Pancreas (tissue), 10 donors: Measurements from ENCODE around the gene GPC3. TPM values are rescaled to one million over a fixed set of nuclear protein-coding genes. Genes with fewer than 3 reads are reported as not detected.

ENCODE experiments used
- ATAC-seq, 4 donors: fragments of 200-7000 bp; cut with Tn5 transposase; one replicate each; pipeline versions ENCODE4 v1.8.0 to v1.9.1; 2020; ENCODE audit warnings: mild to moderate bottlenecking in 4 of 4, moderate library complexity in 4 of 4
- DNase-seq, 6 donors: peaks; one replicate each; pipeline ENCODE4 v3.0.0-alpha.2; 2020
- FAIRE-seq: peaks from 2 replicates; lab custom pipeline; 2012; peaks lifted over from hg19 to GRCh38; lab: Jason Lieb, UNC
- H3K27ac ChIP-seq, 4 donors: fragments of 200-600 bp; sonication (generic); 1 replicate in 3 of 4; 2 replicates in 1 of 4; pipeline versions ENCODE4 v1.5.0 to v1.8.0; 2020
- H3K27me3 ChIP-seq, 4 donors: fragments of 200-600 bp; one replicate each; pipeline ENCODE4 v1.8.0; 2021
- H3K36me3 ChIP-seq, 3 donors: fragments of 200-600 bp; sonication (generic) in 1 of 3; one replicate each; pipeline versions ENCODE4 v1.5.0 to v1.8.0; 2020 to 2021
- H3K4me1 ChIP-seq, 3 donors: fragments of 200-600 bp; one replicate each; pipeline ENCODE4 v1.8.0; 2021
- H3K4me3 ChIP-seq, 4 donors: fragments of 200-600 bp; sonication (generic) in 2 of 4; one replicate each; pipeline versions ENCODE4 v1.5.0 to v1.8.0; 2020 to 2021
- H3K9me3 ChIP-seq, 4 donors: fragments of 200-600 bp; one replicate each; pipeline ENCODE4 v1.8.0; 2021
- CTCF ChIP-seq, 4 donors: fragments of 200-600 bp; sonication (generic) in 3 of 4; IDR thresholded peaks; one replicate each; pipeline versions ENCODE4 v1.5.0 to v1.8.0; 2021; ENCODE audit warnings: antibody characterized with exemption in 4 of 4
- WGBS, 2 donors: extraction: QIAGEN DNeasy Blood & Tissue Kit; methylation state at CpG; one replicate each; pipeline ENCODE4 v1.1.7; 2013; 5-methylcytosine and 5-hydroxymethylcytosine counted together
- intact Hi-C, 3 donors: fragments of 100-400 bp; cut with DNase I; formaldehyde crosslinking; loops; one replicate each; pipeline versions ENCODE4 v1.11.1 to v1.14.2; 2022
- polyA plus RNA-seq, 2 donors: library from polyadenylated mRNA; stranded (reverse); fragments of 200-250 nt; gene quantifications; one replicate each; pipeline ENCODE4 v1.2.3, GENCODE V29; 2013
- total RNA-seq, 6 donors: library from RNA; stranded (reverse); fragmentation: NEBNext Ultra II Directional in 4 of 6; extraction: Animal tissue kit (Norgen Biotek cat#: 25700) in 4 of 6; gene quantifications; one replicate each; pipeline versions ENCODE4 v1.2.1 to v1.2.4, GENCODE V29; 2021 to 2023
- donor health status: healthy with polysubstance abuse.
- donor health status: DM: no; HTN: no; CAD: no; lungs with moderate emphysema.
- donor health status: DM: no; HTN: no; CAD: no.
- donor health status: control.
- donor health status: control.
- donor health status: Bipolar disorder and iron deficiency.
- donor health status: DM: yes; HTN: yes; CAD: no.
- donor health status: DM: no; HTN: no; CAD: no.
- donor health status: DM: no; HTN: no; CAD: no.
- donor health status: DM: yes; HTN: yes; CAD: no.

Gene GPC3
- total and polyA plus RNA-seq, 8 donors, result 0.95 to 18.6 (median 2.7) TPM

GRCh38 chrX:133608406-133608805 is 377.0 kb downstream of the GPC3 start:
- DNase-seq (no peak), FAIRE-seq (no peak), ATAC-seq (peak in 2 of 4 donors; percentile 22 to 42)
- Histone ChIP-seq H3K27ac (peak overlapping the region in 2 of 4 donors; percentile 34 to 54), H3K4me1 (peaks cover 8 to 23% (median 10%) of the 10 kb centered on the region in 3 donors), H3K9me3 (no peaks in the 10 kb centered on the region), H3K4me3 (no peak overlapping the region), H3K27me3 (peaks cover 0 to 2% (median 0%) of the 10 kb centered on the region in 4 donors), H3K36me3 (no peaks in the 10 kb centered on the region)
- no peak for TF ChIP-seq CTCF (IDR thresholded peaks at IDR 0.05)
- WGBS, 2 donors, result 64 to 82% methylated on average over 2 of the region's 2 CpGs
- intact Hi-C loops, result no loop called here

- H3K4me1 ChIP-seq, result peaks cover 8 to 23% (median 10%) of the 10 kb centered on the region in 3 donors
- H3K4me3 ChIP-seq, result no peak overlapping the region
- H3K27me3 ChIP-seq, result no peaks in the 10 kb centered on the region
- FAIRE-seq, result no peak
- H3K9me3 ChIP-seq, result no peaks in the 10 kb centered on the region
- TF ChIP-seq CTCF (IDR thresholded peaks at IDR 0.05), result no peak
- peak overlapping the region in 2 of 4 donors; percentile 34 to 54 for H3K27ac ChIP-seq
- intact Hi-C loops, result no loop called here
- H3K36me3 ChIP-seq, result no peaks in the 10 kb centered on the region
- DNase-seq, result peak in 4 of 6 donors; percentile 17 to 43 (median 32)
- ATAC-seq, result peak; percentile 62 to 82 (median 78)
- WGBS, 2 donors, result 30 to 33% methylated on average over 5 of the region's 5 CpGs
Measured at GRCh38 chrX:133607419-133608348, 377.7 kb downstream of the GPC3 start.

- intact Hi-C loops, result no loop called here
- no peak for ATAC-seq
- peak overlapping the region in 2 of 4 donors; percentile 34 to 54 for H3K27ac ChIP-seq
- DNase-seq, result no peak
- no peak for FAIRE-seq
- H3K9me3 ChIP-seq, result no peaks in the 10 kb centered on the region
- H3K27me3 ChIP-seq, result no peaks in the 10 kb centered on the region
- H3K4me1 ChIP-seq, result peaks cover 8 to 23% (median 10%) of the 10 kb centered on the region in 3 donors
- no peak overlapping the region for H3K4me3 ChIP-seq
- 54 to 78% methylated on average over 1 of the region's 1 CpG for WGBS, 2 donors
- no peak for TF ChIP-seq CTCF (IDR thresholded peaks at IDR 0.05)
- no peaks in the 10 kb centered on the region for H3K36me3 ChIP-seq
Measured at GRCh38 chrX:133606990-133607389, 378.4 kb downstream of the GPC3 start.

- ATAC-seq (no peak), FAIRE-seq (no peak), DNase-seq (no peak)
- Histone ChIP-seq H3K27ac (no peak overlapping the region), H3K9me3 (no peaks in the 10 kb centered on the region), H3K4me1 (peaks cover 10 to 23% (median 14%) of the 10 kb centered on the region in 3 donors), H3K36me3 (no peaks in the 10 kb centered on the region), H3K27me3 (peaks cover 0 to 8% (median 0%) of the 10 kb centered on the region in 4 donors), H3K4me3 (no peak overlapping the region)
- no peak for TF ChIP-seq CTCF (IDR thresholded peaks at IDR 0.05)
- intact Hi-C loops, result no loop called here
- 69 to 80% methylated on average over 7 of the region's 7 CpGs for WGBS, 2 donors
Measured at GRCh38 chrX:133604801-133605200, 380.6 kb downstream of the GPC3 start.
